ENCODE measurements around the gene SPEN.

Gene SPEN

DNA sequence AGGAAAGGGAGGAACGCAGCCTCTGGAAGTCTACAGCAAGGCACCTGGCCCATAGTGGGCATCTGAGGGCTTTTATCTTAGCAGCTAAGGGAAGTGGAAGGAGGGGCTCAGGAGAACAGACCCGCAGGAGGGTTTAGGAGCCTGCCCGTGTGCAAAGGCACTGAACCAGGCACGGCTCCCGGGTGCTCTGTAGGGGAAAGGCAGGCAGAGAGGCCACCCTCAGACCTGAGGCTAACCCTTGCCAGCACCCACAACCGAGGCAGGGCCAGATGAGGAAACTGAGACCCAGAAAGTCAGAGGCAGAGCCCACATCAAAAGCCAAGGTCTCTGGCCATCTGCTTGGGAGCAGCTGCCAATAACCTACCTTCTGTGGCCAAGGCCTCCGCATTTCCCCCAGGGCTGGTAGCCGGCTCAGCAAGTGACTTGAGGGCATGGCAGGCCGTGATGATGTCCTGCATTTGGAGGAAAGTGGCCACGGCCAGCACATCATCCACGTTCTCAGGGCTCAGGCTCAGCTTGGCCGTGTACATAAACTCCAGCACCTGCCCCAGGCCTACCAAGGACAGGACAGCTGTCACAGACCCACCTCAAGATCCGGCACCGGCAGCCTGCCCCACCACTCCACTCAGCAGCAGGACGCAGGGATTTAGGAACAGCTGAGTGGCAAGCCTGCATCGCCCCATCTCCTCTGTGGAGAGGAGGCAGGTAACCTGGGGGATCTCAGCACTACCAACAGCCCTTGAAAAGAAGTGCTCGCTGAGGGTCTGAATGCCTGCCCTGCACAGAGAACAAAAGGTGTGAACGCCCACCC, 99.3 kb downstream of the SPEN start:
- H3K4me1 ChIP-seq (ENCODE audit: insufficient read depth, low read length, poor library complexity, severe bottlenecking), result no peaks in the 10 kb centered on the region

GRCh38 chr1:15947382-15948090, 100.0 kb downstream of the SPEN start:
- H3K27me3 ChIP-seq (ENCODE audit: insufficient read depth, low read length, poor library complexity, severe bottlenecking), result no peaks in the 10 kb centered on the region
- no peak overlapping the region for H3K9ac ChIP-seq (ENCODE audit: low read depth, low read length, poor library complexity, severe bottlenecking)
- TF ChIP-seq, protein P1, sequence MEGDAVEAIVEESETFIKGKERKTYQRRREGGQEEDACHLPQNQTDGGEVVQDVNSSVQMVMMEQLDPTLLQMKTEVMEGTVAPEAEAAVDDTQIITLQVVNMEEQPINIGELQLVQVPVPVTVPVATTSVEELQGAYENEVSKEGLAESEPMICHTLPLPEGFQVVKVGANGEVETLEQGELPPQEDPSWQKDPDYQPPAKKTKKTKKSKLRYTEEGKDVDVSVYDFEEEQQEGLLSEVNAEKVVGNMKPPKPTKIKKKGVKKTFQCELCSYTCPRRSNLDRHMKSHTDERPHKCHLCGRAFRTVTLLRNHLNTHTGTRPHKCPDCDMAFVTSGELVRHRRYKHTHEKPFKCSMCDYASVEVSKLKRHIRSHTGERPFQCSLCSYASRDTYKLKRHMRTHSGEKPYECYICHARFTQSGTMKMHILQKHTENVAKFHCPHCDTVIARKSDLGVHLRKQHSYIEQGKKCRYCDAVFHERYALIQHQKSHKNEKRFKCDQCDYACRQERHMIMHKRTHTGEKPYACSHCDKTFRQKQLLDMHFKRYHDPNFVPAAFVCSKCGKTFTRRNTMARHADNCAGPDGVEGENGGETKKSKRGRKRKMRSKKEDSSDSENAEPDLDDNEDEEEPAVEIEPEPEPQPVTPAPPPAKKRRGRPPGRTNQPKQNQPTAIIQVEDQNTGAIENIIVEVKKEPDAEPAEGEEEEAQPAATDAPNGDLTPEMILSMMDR (conservative IDR thresholded peaks at IDR 0.05; ENCODE audit: low read length), result no peak
- TF ChIP-seq EZH2phosphoT487 (IDR thresholded peaks at IDR 0.05; ENCODE audit: borderline replicate concordance), result no peak
- H3K79me2 ChIP-seq (ENCODE audit: insufficient read depth, low read length), result peaks cover 35% of the 10 kb centered on the region; the same call in 1 of the 2 replicates
- H3K4me2 ChIP-seq (ENCODE audit: low read depth, low read length, poor library complexity, severe bottlenecking), result no peak overlapping the region
- H3K36me3 ChIP-seq (ENCODE audit: insufficient read depth, low read length), result peaks cover 64% of the 10 kb centered on the region; the same call in 1 of the 2 replicates
- no peaks in the 10 kb centered on the region for H3K9me2 ChIP-seq (replicated peaks; ENCODE audit: low read depth, low read length)
- no peak overlapping the region for H2AFZ ChIP-seq (ENCODE audit: low read length)
- H3F3A ChIP-seq (ENCODE audit: low read depth), result no peaks in the 10 kb centered on the region
- H3K4me1 ChIP-seq (ENCODE audit: insufficient read depth, low read length, poor library complexity, severe bottlenecking), result no peaks in the 10 kb centered on the region
- H3K9me3 ChIP-seq (ENCODE audit: insufficient read depth, low read depth, low read length), result no peaks in the 10 kb centered on the region
- H3K4me3 ChIP-seq (ENCODE audit: low read length, poor library complexity, severe bottlenecking), result no peak overlapping the region
- H4K20me1 ChIP-seq (ENCODE audit: insufficient read depth, low read length, poor library complexity, severe bottlenecking), result peaks cover 14% of the 10 kb centered on the region

More for the DNA sequence above, 99.3 kb downstream of the SPEN start:
- peaks cover 28% of the 10 kb centered on the region; the same call in 1 of the 2 replicates for H3K79me2 ChIP-seq (ENCODE audit: insufficient read depth, low read length)
- H4K20me1 ChIP-seq (ENCODE audit: insufficient read depth, low read length, poor library complexity, severe bottlenecking), result peaks cover 14% of the 10 kb centered on the region
- H3K4me2 ChIP-seq (ENCODE audit: low read depth, low read length, poor library complexity, severe bottlenecking), result no peak overlapping the region
- H3K36me3 ChIP-seq (ENCODE audit: insufficient read depth, low read length), result peaks cover 72% of the 10 kb centered on the region; the same call in 1 of the 2 replicates
- no peak for TF ChIP-seq EZH2phosphoT487 (IDR thresholded peaks at IDR 0.05; ENCODE audit: borderline replicate concordance)
- TF ChIP-seq, protein P1 (conservative IDR thresholded peaks at IDR 0.05; ENCODE audit: low read length), result no peak
- H3K9ac ChIP-seq (ENCODE audit: low read depth, low read length, poor library complexity, severe bottlenecking), result no peak overlapping the region
- no peak overlapping the region for H2AFZ ChIP-seq (ENCODE audit: low read length)
- no peaks in the 10 kb centered on the region for H3K27me3 ChIP-seq (ENCODE audit: insufficient read depth, low read length, poor library complexity, severe bottlenecking)
- no peaks in the 10 kb centered on the region for H3F3A ChIP-seq (ENCODE audit: low read depth)
- H3K4me3 ChIP-seq (ENCODE audit: low read length, poor library complexity, severe bottlenecking), result no peak overlapping the region
- H3K9me3 ChIP-seq (ENCODE audit: insufficient read depth, low read depth, low read length), result no peaks in the 10 kb centered on the region
- no peaks in the 10 kb centered on the region for H3K9me2 ChIP-seq (replicated peaks; ENCODE audit: low read depth, low read length)

- H3K4me2 ChIP-seq (ENCODE audit: low read depth, low read length, poor library complexity, severe bottlenecking), result no peak overlapping the region
- H3K4me3 ChIP-seq (ENCODE audit: low read length, poor library complexity, severe bottlenecking), result no peak overlapping the region
- H4K20me1 ChIP-seq (ENCODE audit: insufficient read depth, low read length, poor library complexity, severe bottlenecking), result peaks cover 14% of the 10 kb centered on the region
- H3K4me1 ChIP-seq (ENCODE audit: insufficient read depth, low read length, poor library complexity, severe bottlenecking), result no peaks in the 10 kb centered on the region
- no peaks in the 10 kb centered on the region for H3F3A ChIP-seq (ENCODE audit: low read depth)
- peaks cover 58% of the 10 kb centered on the region; the same call in 1 of the 2 replicates for H3K36me3 ChIP-seq (ENCODE audit: insufficient read depth, low read length)
- no peak overlapping the region for H2AFZ ChIP-seq (ENCODE audit: low read length)
- no peaks in the 10 kb centered on the region for H3K27me3 ChIP-seq (ENCODE audit: insufficient read depth, low read length, poor library complexity, severe bottlenecking)
- H3K9me2 ChIP-seq (replicated peaks; ENCODE audit: low read depth, low read length), result no peaks in the 10 kb centered on the region
- H3K9me3 ChIP-seq (ENCODE audit: insufficient read depth, low read depth, low read length), result no peaks in the 10 kb centered on the region
- peaks cover 38% of the 10 kb centered on the region; the same call in 1 of the 2 replicates for H3K79me2 ChIP-seq (ENCODE audit: insufficient read depth, low read length)
- no peak overlapping the region for H3K9ac ChIP-seq (ENCODE audit: low read depth, low read length, poor library complexity, severe bottlenecking)
- TF ChIP-seq, protein P1 (conservative IDR thresholded peaks at IDR 0.05; ENCODE audit: low read length), result no peak
- TF ChIP-seq EZH2phosphoT487 (IDR thresholded peaks at IDR 0.05; ENCODE audit: borderline replicate concordance), result no peak
Measured at GRCh38 chr1:15948091-15948591, 100.6 kb downstream of the SPEN start.
